Ovary (tissue), 9 donors: ENCODE measurements around the gene DCAF8. TPM values are rescaled to one million over a fixed set of nuclear protein-coding genes. Genes with fewer than 3 reads are reported as not detected.

ENCODE experiments used
- DNase-seq, 5 donors: peaks; one replicate each; pipeline ENCODE4 v3.0.0-alpha.2; 2019 to 2020
- H3K27ac ChIP-seq, 2 donors: fragments of 200-600 bp; one replicate each; pipeline versions ENCODE4 v1.5.1 to v1.8.0; 2019 to 2022
- H3K27me3 ChIP-seq: fragments of 200-600 bp; one replicate; pipeline ENCODE4 v1.8.0; 2022
- H3K36me3 ChIP-seq: fragments of 200-600 bp; sonication (generic); one replicate; pipeline ENCODE4 v1.5.1; 2019
- H3K4me1 ChIP-seq: one replicate; pipeline ENCODE4 v1.8.1; 2013; ENCODE audit warnings: mild to moderate bottlenecking, moderate library complexity; ENCODE audit not compliant: insufficient read depth
- H3K4me3 ChIP-seq: fragments of 200-600 bp; sonication (generic); one replicate; pipeline ENCODE4 v1.5.1; 2017
- H3K9me3 ChIP-seq, 2 donors: fragments of 200-600 bp in 1 of 2; sonication (generic) in 1 of 2; one replicate each; pipeline versions ENCODE4 v1.5.1 to v1.8.1; 2013 to 2019; ENCODE audit warnings: mild to moderate bottlenecking in 1 of 2, moderate library complexity in 1 of 2
- EP300 ChIP-seq: sonication (generic); formaldehyde crosslinking; IDR thresholded peaks from one replicate; pipeline ENCODE4 v1.6.1; 2017; ENCODE audit warnings: antibody characterized with exemption
- POLR2A ChIP-seq: fragments of 450-650 bp; IDR thresholded peaks from one replicate; pipeline ENCODE4 v1.6.1; 2017; ENCODE audit warnings: antibody characterized with exemption, mild to moderate bottlenecking, moderate library complexity
- WGBS, 3 donors: extraction: QIAGEN DNeasy Blood & Tissue Kit in 1 of 3; methylation state at CpG; one replicate each; pipeline versions ENCODE4 v1.1.5 to v1.1.7; 2013 to 2017; 5-methylcytosine and 5-hydroxymethylcytosine counted together
- intact Hi-C, 4 donors: fragments of 100-400 bp; cut with DNase I; formaldehyde crosslinking; loops; one replicate each; pipeline versions ENCODE4 v1.11.0 to v1.15.1; 2022 to 2023
- polyA plus RNA-seq, 2 donors: library from polyadenylated mRNA; stranded (reverse); fragments of 200-250 nt in 1 of 2; fragments of 350-450 nt in 1 of 2; fragmentation: Illumina TruSeq in 1 of 2; extraction: RNeasy Lipid Tissue Mini Kit (QIAGEN cat#74804) in 1 of 2; gene quantifications; one replicate each; pipeline ENCODE4 v1.2.3, GENCODE V29; 2013 to 2014
- total RNA-seq, 7 donors: library from RNA; depleted of rRNA in 2 of 7; stranded (reverse); fragments of >200 nt in 2 of 7; fragmentation: NEBNext Ultra II Directional in 3 of 7; extraction: Animal tissue kit (Norgen Biotek cat#: 25700) in 3 of 7; gene quantifications; one replicate each; pipeline versions ENCODE4 v1.1.0 to v1.2.4, GENCODE V29; 2016 to 2023
- TF ChIP-seq, protein P1 (sequence below), 3 donors: fragments of 450-650 bp in 2 of 3; fragments of 200-600 bp in 1 of 3; IDR thresholded peaks; one replicate each; pipeline versions ENCODE4 v1.5.1 to v1.8.0; 2016 to 2022; ENCODE audit warnings: antibody characterized with exemption in 3 of 3, mild to moderate bottlenecking in 1 of 3
- donor health status: DM: no; HTN: no; CAD: no; lungs with moderate emphysema.
- donor health status: DM: no; HTN: no; CAD: no.
- donor health status: Bipolar disorder and iron deficiency.
- donor health status: DM: yes; HTN: yes; CAD: no.
- donor health status: DM: no; HTN: no; CAD: no.
- donor health status: DM: yes; HTN: yes; CAD: no.

Gene DCAF8
- total and polyA plus RNA-seq, 9 donors, result 85.2 to 147 (median 104) TPM

DNA sequence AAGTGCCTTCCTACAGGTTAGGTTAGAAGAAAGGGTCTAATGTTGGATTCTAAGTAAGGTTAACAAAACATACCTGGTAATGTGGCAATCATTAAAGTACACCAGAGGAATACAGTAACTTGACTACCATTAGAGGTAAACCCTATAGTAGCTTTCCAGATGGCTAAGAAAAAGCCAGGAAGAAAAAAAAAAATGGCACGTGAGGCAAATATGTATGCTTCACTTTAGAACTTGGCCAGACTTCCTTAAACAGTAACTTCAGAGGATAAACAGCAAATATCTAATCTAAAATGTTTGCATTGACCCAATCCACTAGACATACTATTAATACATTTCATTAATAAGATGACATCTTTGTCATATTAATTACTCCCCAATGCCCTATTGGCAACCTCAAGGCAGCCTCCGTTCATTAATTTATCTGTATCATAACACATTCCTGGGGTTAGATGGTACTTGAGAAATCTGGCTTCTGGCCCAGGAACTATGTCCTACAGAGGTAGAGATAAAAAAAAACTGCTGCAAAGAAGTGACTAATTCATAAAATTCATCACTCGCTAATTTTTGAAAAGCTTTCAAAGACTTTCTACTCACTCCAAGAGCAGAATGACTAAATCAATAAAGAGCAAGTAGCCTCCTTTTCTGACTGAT lies 5.8 kb downstream of the DCAF8 start:
- H3K9me3 ChIP-seq, result no peaks in the 10 kb centered on the region
- intact Hi-C loops, result loop anchor here in 3 of 4 donors (10.0 kb wide), 3 partner anchors 62 to 162 kb away; partner anchors contain the start of genes CASQ1 (in 2 of the 3) and IGSF8 (in 1 of the 3)
- TF ChIP-seq EP300, result no peak
- no peak for TF ChIP-seq POLR2A
- TF ChIP-seq, protein P1, sequence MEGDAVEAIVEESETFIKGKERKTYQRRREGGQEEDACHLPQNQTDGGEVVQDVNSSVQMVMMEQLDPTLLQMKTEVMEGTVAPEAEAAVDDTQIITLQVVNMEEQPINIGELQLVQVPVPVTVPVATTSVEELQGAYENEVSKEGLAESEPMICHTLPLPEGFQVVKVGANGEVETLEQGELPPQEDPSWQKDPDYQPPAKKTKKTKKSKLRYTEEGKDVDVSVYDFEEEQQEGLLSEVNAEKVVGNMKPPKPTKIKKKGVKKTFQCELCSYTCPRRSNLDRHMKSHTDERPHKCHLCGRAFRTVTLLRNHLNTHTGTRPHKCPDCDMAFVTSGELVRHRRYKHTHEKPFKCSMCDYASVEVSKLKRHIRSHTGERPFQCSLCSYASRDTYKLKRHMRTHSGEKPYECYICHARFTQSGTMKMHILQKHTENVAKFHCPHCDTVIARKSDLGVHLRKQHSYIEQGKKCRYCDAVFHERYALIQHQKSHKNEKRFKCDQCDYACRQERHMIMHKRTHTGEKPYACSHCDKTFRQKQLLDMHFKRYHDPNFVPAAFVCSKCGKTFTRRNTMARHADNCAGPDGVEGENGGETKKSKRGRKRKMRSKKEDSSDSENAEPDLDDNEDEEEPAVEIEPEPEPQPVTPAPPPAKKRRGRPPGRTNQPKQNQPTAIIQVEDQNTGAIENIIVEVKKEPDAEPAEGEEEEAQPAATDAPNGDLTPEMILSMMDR (IDR thresholded peaks at IDR 0.05), result no peak
- H3K27ac ChIP-seq, result no peak overlapping the region
- DNase-seq, result no peak
- no peaks in the 10 kb centered on the region for H3K36me3 ChIP-seq
- H3K4me3 ChIP-seq, result no peak overlapping the region
- 8 to 21% (median 10%) methylated on average over 3 of the region's 3 CpGs for WGBS, 3 donors
- H3K4me1 ChIP-seq, result peaks cover 5% of the 10 kb centered on the region
- H3K27me3 ChIP-seq, result no peaks in the 10 kb centered on the region

DNA sequence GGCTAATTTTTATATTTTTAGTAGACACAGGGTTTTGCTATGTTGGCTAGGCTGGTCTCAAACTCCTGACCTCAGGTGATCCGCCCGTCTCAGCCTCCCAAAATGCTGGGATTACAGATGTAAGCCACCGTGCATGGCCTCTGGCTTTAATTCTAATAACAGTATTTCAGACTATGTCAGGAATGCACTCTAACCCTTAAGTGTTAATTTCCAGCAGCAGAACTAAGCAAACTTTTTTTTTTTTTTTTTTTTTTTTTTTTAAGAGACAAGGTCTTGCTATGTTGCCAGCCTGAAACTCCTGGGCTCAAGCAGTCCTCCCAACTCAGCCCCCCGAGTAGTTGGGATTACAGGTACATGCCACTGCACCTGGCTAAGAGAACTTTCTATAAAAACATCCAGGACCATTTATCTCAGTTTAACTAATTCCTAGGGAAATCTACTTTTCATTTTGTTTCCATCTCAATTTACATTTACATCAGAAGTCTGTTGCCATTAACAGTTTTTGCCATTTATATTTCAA lies 6.5 kb downstream of the DCAF8 start:
- no peaks in the 10 kb centered on the region for H3K27me3 ChIP-seq
- H3K4me3 ChIP-seq, result no peak overlapping the region
- no peak overlapping the region for H3K27ac ChIP-seq
- H3K9me3 ChIP-seq, result no peaks in the 10 kb centered on the region
- intact Hi-C loops, result loop anchor here in 3 of 4 donors (10.0 kb wide), 3 partner anchors 61 to 161 kb away; partner anchors contain the start of genes CASQ1 (in 2 of the 3) and IGSF8 (in 1 of the 3)
- no peaks in the 10 kb centered on the region for H3K36me3 ChIP-seq
- 60 to 68% (median 67%) methylated on average over 4 of the region's 4 CpGs for WGBS, 3 donors
- no peak for DNase-seq
- H3K4me1 ChIP-seq, result peaks cover 5% of the 10 kb centered on the region
- no peak for TF ChIP-seq EP300
- no peak for TF ChIP-seq POLR2A
- TF ChIP-seq, protein P1 (IDR thresholded peaks at IDR 0.05), result no peak

DNA sequence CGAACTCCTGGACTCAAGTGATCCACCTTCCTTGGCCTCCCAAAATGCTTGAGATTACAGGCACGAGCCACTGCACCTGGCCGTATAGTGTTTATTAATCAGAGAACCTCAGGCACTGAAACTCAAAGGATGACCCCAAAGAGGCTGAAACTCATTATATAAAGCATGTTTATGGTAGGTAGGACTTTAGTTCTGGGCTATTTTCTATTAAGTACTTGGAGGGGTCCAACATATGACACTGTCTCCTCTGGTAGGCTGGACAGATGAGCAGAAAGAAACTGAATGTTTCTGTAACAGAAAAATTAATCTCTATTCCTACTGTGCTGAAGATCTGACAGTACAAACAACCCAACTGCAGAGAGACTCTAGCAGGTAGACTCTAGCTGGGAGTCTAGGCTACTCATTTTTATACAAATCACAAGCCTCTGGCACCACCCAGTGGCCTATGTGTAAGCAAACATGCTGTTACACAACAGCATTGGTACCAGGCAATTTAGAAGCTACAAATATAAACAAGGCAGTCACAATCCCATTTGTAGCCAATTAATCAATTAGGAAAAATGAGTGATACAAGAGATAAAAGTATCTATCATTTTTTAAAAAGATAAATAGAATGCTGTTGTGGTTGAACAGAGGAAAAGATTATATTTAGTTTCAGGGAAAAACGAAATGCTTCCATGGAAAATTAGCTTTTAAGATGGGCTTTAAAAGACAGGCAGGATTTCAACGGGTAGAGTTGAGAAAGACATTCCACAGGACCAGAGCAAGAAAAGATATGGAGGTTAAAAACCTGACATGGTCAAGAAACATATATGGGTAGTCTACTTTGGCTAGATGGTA lies 10.4 kb downstream of the DCAF8 start:
- WGBS, 3 donors, result 67 to 73% (median 73%) methylated on average over 5 of the region's 5 CpGs
- Histone ChIP-seq H3K27ac (no peak overlapping the region), H3K4me3 (no peak overlapping the region), H3K9me3 (no peaks in the 10 kb centered on the region), H3K4me1 (peaks cover 1% of the 10 kb centered on the region), H3K36me3 (no peaks in the 10 kb centered on the region), H3K27me3 (no peaks in the 10 kb centered on the region)
- peak; percentile 56 to 81 (median 64) for DNase-seq
- TF ChIP-seq EP300 (no peak), POLR2A (no peak)
- TF ChIP-seq, protein P1 (IDR thresholded peaks at IDR 0.05), result peak in 2 of 3 donors; percentile 67 to 80
- intact Hi-C loops, result loop anchor here in 3 of 4 donors (5.0 to 10.0 kb wide), 4 partner anchors 57 to 157 kb away; partner anchors contain the start of genes CASQ1 (in 3 of the 3) and IGSF8 (in 1 of the 3)

DNA sequence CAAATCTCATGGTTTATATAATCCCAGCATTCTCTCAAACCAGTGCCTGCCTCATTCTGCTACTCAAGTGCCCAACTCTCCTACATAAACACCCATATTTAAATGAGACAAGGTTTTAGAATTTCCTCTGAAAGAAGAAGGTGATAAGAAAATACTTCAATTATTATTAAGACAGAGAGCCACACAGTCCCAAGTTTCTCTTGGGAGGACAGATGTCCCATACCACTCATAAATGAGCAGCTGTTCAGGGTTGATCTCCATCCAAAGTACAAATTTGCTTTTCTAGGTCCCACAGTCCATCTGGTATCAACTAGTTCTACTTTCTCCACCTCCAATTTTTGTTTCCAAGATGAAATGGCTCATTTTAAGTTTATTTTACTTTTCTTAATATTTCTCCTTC lies 11.3 kb downstream of the DCAF8 start:
- TF ChIP-seq POLR2A, result no peak
- TF ChIP-seq, protein P1 (IDR thresholded peaks at IDR 0.05), result no peak
- TF ChIP-seq EP300, result no peak
- no peaks in the 10 kb centered on the region for H3K27me3 ChIP-seq
- H3K4me3 ChIP-seq, result no peak overlapping the region
- no peaks in the 10 kb centered on the region for H3K9me3 ChIP-seq
- no peak for DNase-seq
- no peak overlapping the region for H3K27ac ChIP-seq
- intact Hi-C loops, result loop anchor here in 3 of 4 donors (5.0 to 10.0 kb wide), 4 partner anchors 56 to 156 kb away; partner anchors contain the start of genes CASQ1 (in 3 of the 3) and IGSF8 (in 1 of the 3)
- H3K36me3 ChIP-seq, result no peaks in the 10 kb centered on the region
- no peaks in the 10 kb centered on the region for H3K4me1 ChIP-seq
